Epithelial cell of esophagus (primary cell): Measurements from ENCODE around the gene NUP50.

Source experiments
- DNase-seq: peaks from one replicate; pipeline ENCODE4 v3.0.0; 2010; ENCODE audit warnings: low read depth
- H3K4me3 ChIP-seq: 2 replicates; pipeline ENCODE4 v1.5.1; 2011; ENCODE audit warnings: mild to moderate bottlenecking, low read length, control low read depth
- CTCF ChIP-seq: IDR thresholded peaks from 2 replicates; pipeline ENCODE4 v1.5.1; 2011; ENCODE audit warnings: low read depth, mild to moderate bottlenecking, low read length, control low read depth, inconsistent platforms; ENCODE audit not compliant: insufficient read depth; ENCODE audit errors: missing control alignments

Gene NUP50

GRCh38 chr22:45194686-45195085, 31.0 kb downstream of the NUP50 start:
- H3K4me3 ChIP-seq, result no peak overlapping the region
- DNase-seq, result no peak
- TF ChIP-seq CTCF, result no peak

GRCh38 chr22:45195616-45196015, 31.9 kb downstream of the NUP50 start:
- TF ChIP-seq CTCF, result no peak
- H3K4me3 ChIP-seq, result no peak overlapping the region
- DNase-seq, result no peak

GRCh38 chr22:45196308-45196707, 32.6 kb downstream of the NUP50 start:
- no peak for TF ChIP-seq CTCF
- no peak for DNase-seq
- no peak overlapping the region for H3K4me3 ChIP-seq

- H3K4me3 ChIP-seq, result no peak overlapping the region
- no peak for TF ChIP-seq CTCF
- no peak for DNase-seq
Observed at GRCh38 chr22:45196926-45197605, 33.3 kb downstream of the NUP50 start.

- TF ChIP-seq CTCF, result no peak
- no peak for DNase-seq
- no peak overlapping the region for H3K4me3 ChIP-seq
Observed at GRCh38 chr22:45197606-45198462, 34.1 kb downstream of the NUP50 start.

- no peak for DNase-seq
- no peak for TF ChIP-seq CTCF
Observed at GRCh38 chr22:45198463-45198795, 34.7 kb downstream of the NUP50 start.

More at GRCh38 chr22:45198463-45198795, 34.7 kb downstream of the NUP50 start:
- no peak overlapping the region for H3K4me3 ChIP-seq
